Colon (tissue), 2 donors: ENCODE results near the gene VSIG2.

Source experiments
- FAIRE-seq: peaks from 2 replicates; lab custom pipeline; 2012; peaks lifted over from hg19 to GRCh38; lab: Jason Lieb, UNC
- donor health status: control.
- donor health status: control.

Gene VSIG2

DNA sequence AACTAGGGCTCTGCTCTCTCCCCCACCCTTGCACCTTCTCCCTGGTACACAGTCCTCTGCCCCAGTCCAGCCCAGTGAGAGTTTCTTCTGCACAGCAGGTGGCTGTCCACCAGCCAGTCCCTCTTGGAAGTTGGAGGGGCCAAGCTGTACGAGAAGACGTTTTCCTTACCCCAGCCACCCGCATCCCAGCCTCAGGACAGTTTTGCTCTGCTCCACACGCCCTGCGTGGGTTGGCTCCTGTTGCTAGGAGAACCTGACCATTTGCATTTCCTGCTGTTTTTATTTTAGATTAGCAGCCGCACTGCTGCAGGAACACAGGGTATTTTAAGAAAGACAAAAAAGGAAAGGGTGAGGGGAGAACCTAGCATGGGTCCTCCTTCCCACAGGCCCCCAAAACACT lies 29.9 kb downstream of the VSIG2 start:
- no peak for FAIRE-seq

DNA sequence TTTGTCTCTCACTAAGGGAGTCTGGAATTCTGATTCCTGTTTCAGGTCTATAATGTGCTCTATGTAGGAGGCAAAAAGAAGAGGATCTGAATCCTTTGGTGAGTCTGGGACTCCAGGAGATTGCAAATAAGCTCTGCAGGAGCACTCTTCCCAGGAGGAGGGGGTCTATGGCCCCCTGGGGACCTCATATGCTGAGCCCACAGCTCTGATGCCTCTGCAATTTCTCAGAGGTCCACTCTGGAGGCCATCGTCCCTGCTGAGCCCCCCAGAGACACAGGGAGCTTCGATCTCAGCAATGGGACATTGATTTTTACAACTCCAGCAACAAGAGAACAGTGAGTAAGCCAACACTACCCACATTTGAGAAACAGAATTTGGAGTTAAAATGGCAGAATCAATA lies 32.5 kb downstream of the VSIG2 start:
- no peak for FAIRE-seq

DNA sequence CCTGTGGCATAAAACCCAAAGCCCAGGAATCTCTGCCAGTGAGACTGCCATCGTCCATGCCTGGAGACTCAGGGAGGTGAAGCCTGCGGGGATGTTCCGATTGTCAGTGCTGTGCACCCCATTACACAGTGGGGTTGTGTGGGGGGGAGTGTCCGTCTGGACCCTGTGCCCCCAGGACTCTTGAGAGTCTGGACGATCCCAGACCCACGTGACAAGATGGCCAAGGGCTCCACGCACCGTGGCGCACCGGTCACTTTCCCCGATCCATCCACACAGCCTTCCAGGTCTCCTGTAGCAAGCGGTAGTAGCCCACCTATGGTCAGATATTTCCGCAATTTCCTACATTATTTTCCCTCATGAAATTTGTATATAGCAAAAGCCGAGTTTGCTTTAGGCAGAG lies 33.3 kb downstream of the VSIG2 start:
- FAIRE-seq: no peak

DNA sequence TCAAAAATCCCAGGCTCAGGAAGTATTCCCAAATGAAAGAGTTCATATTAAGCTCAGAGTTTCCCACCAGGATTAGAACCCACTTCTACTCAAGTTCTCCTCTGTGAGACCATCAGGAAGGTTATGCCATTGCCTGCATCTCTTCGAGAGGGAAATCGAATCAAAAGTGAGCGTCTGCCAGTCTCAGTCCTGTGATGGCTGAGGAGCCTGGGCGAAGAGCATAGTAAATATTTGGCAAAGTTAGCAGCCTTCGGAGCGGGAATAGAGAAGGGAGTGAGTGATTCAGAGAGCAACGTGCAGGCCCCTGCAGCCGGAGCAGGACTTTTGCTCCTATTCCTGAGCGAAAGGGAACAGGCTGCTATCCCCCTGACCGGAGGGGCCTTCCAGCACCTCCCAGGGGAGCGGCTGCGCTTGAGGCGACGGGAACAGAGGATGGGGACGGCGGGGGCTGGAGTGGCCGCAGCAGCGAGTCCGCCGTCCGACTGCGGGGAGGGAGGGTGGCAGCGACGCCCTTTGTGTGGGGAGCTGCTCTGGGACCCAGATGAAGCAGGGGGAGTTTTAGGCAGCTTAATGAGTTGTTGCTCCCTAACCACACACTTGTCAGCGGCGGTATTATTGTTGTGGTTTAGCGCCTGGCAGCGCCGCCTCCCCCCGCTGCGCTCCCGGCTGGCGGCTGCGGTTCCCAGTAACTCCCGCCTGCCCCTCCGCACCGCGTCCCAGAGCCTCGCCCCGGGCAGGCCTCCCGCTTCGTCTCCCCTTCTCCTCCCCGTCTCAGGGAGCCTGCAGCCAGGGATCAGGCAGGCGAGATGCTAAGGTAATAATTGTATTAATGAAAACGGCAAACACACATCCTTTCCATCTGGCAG lies 34.0 kb downstream of the VSIG2 start:
- FAIRE-seq: no peak

DNA sequence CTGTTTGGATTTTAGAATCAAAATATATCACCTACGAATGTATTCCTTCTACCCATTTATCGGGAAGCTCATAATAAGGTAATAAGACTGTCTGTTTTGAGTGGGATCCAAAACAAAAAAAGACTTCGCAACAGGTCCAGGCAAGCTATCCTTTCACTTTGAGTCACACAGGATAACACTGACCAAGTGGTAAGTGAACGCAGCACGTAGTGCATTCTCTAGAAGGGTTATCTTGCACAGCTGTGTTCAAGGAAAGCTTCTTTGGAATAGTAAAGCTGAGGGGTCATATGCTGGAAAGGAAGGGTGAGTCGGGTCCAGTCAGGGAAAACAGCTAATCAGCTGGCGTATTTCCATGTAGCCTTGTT lies 34.7 kb downstream of the VSIG2 start:
- no peak for FAIRE-seq

DNA sequence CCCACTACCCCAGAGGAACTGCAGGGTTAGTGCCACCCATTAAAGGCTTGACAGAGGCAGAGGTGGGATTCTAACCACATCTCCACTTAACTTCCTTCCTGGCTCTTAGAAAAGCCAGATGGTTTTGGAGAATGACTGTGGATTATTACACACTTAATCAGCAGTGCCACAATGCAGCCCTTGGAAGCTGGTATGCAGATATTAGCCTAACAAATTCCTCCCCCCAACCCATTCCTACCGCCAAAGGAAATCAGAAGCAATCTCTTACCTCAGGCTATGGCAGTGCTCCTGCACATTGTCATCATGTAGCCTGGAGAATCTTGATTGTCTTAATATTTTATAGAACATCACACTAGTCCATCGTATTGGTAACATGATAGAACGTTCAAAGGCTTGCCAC lies 35.5 kb downstream of the VSIG2 start:
- no peak for FAIRE-seq

- FAIRE-seq: peak; percentile 33
These were observed 39.7 kb downstream of the VSIG2 start for GRCh38 chr11:124712392-124712791.

DNA sequence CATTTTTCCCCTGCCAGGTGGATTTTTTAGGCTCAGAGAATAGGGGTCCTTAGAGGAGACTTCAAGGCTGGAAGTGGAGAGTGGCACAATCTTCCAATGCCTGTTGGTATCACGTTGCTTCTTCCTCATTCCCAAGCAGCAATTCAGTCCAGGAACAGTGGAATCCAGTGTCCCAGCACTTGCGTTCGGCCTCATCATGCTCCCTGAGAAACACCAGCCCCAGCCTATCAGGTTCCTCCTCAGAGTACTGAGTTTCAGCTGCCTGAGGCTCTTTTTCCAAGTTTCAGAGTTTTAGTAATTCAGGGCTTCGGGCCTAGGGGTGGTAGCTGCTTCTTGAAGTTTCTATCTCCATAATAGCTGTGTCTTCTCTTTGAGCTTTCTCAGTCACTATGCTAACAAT lies 44.2 kb downstream of the VSIG2 start:
- FAIRE-seq: no peak

DNA sequence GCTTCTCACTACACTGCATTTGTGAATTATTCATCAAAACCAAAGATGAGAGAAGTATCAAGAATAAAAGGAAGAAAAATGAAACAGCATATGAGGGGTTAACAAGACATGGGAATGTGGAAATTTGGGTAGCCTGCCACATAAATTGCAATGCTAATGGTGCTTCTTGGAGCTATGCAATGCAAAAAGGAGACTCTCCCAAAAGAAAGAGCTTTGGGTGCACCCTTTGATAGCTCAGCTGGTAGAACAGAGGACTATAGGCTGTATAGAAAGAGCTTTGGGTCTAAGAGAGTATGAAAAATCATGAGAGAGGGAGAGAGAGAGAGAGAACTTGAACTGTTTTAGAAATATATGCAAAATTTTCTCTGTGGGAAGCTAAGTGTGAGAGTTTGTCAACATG lies 52.0 kb downstream of the VSIG2 start:
- FAIRE-seq: no peak

DNA sequence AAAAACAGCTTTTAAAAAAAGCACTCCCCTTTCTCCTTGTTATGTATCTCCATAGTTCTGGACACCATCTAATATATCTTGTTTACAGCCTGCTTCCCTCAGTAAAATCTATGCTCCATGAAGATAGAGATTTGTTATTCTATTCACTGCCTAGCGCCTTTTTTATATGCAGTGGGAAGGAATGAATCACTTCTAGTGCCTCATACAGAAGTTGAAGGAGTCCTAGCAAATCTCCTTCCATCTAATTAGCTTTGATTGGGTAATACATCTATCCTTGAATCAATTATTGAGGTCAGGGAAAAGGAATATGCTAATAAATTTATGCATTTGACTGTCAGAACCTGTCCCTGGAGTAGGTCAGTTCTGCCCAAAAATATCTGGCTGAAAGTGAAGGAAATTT lies 52.5 kb downstream of the VSIG2 start:
- no peak for FAIRE-seq
